H9 (cell line): ENCODE results near the gene SURF4. TPM values are rescaled to one million over a fixed set of nuclear protein-coding genes. Genes with fewer than 3 reads are reported as not detected.

ENCODE experiments used
- DNase-seq: peaks from one replicate; pipeline ENCODE4 v3.0.0-alpha.2; 2017
- H2AFZ ChIP-seq: one replicate; pipeline ENCODE4 v1.6.1; 2013; ENCODE audit warnings: mild to moderate bottlenecking, low read length, control low read depth, moderate library complexity
- H2AK5ac ChIP-seq: 2 replicates; pipeline ENCODE4 v1.6.1; 2013; ENCODE audit warnings: low read length, control low read depth, mixed read lengths; ENCODE audit not compliant: insufficient read length
- H2BK120ac ChIP-seq: one replicate; pipeline ENCODE4 v1.6.1; 2013; ENCODE audit warnings: low read depth, mild to moderate bottlenecking, low read length, control low read depth, inconsistent platforms; ENCODE audit not compliant: poor library complexity, severe bottlenecking
- H2BK12ac ChIP-seq: 2 replicates; pipeline ENCODE4 v1.6.1; 2013; ENCODE audit warnings: low read length, control low read depth, mixed read lengths, low read depth; ENCODE audit not compliant: insufficient read length
- H2BK15ac ChIP-seq: 2 replicates; pipeline ENCODE4 v1.6.1; 2013; ENCODE audit warnings: low read depth, low read length, control low read depth
- H2BK20ac ChIP-seq: one replicate; pipeline ENCODE4 v1.6.1; 2013; ENCODE audit warnings: low read depth, mild to moderate bottlenecking, low read length, control low read depth, inconsistent platforms; ENCODE audit not compliant: poor library complexity, severe bottlenecking
- H2BK5ac ChIP-seq: 2 replicates; pipeline ENCODE4 v1.6.1; 2013; ENCODE audit warnings: low read length, control low read depth, mixed read lengths; ENCODE audit not compliant: insufficient read length
- H3K14ac ChIP-seq: 2 replicates; pipeline ENCODE4 v1.6.1; 2013; ENCODE audit warnings: low read length, control low read depth; ENCODE audit not compliant: insufficient read depth
- H3K18ac ChIP-seq: 2 replicates; pipeline ENCODE4 v1.6.1; 2013; ENCODE audit warnings: low read depth, mild to moderate bottlenecking, mixed read lengths, low read length, control low read depth; ENCODE audit not compliant: insufficient read length
- H3K23ac ChIP-seq: 2 replicates; pipeline ENCODE4 v1.6.1; 2013; ENCODE audit warnings: low read length, control low read depth, mixed read lengths, low read depth; ENCODE audit not compliant: insufficient read length
- H3K23me2 ChIP-seq: 2 replicates; pipeline ENCODE4 v1.6.1; 2013; ENCODE audit warnings: low read depth, mild to moderate bottlenecking, mixed read lengths, low read length, control low read depth; ENCODE audit not compliant: insufficient read length, poor library complexity, severe bottlenecking
- H3K27ac ChIP-seq: 2 replicates; pipeline ENCODE4 v1.5.1; 2013; ENCODE audit warnings: low read length, control low read depth, mixed read lengths, low read depth; ENCODE audit not compliant: insufficient read length
- H3K27me3 ChIP-seq: 2 replicates; pipeline ENCODE4 v1.6.1; 2013; ENCODE audit warnings: low read length, control low read depth, inconsistent platforms; ENCODE audit not compliant: insufficient read depth
- H3K4ac ChIP-seq: 2 replicates; pipeline ENCODE4 v1.6.1; 2013; ENCODE audit warnings: low read depth, mild to moderate bottlenecking, control low read depth, inconsistent platforms, low read length, moderate library complexity
- H3K4me1 ChIP-seq: 2 replicates; pipeline ENCODE4 v1.6.1; 2013; ENCODE audit warnings: low read length, control low read depth, inconsistent platforms; ENCODE audit not compliant: insufficient read depth
- H3K4me2 ChIP-seq: 2 replicates; pipeline ENCODE4 v1.6.1; 2013; ENCODE audit warnings: low read length, control low read depth, mixed read lengths; ENCODE audit not compliant: insufficient read length, insufficient read depth
- H3K56ac ChIP-seq: 2 replicates; pipeline ENCODE4 v1.6.1; 2013; ENCODE audit warnings: low read depth, mild to moderate bottlenecking, mixed read lengths, low read length, control low read depth; ENCODE audit not compliant: insufficient read length
- H3K79me1 ChIP-seq: 2 replicates; pipeline ENCODE4 v1.6.1; 2013; ENCODE audit warnings: low read depth, mild to moderate bottlenecking, moderate library complexity, low read length, control low read depth, inconsistent platforms; ENCODE audit not compliant: insufficient read depth, poor library complexity, severe bottlenecking
- H3K79me2 ChIP-seq: 2 replicates; pipeline ENCODE4 v1.6.1; 2013; ENCODE audit warnings: low read length, control low read depth, inconsistent platforms; ENCODE audit not compliant: insufficient read depth
- H3K9ac ChIP-seq: 2 replicates; pipeline ENCODE4 v1.6.1; 2013; ENCODE audit warnings: low read length, control low read depth, mixed read lengths; ENCODE audit not compliant: insufficient read length; ENCODE audit errors: extremely low read depth
- H3K9me3 ChIP-seq: one replicate; pipeline ENCODE4 v1.6.1; 2013; ENCODE audit warnings: low read depth, low read length, inconsistent platforms; ENCODE audit not compliant: control insufficient read depth
- H3T11ph ChIP-seq: one replicate; pipeline ENCODE4 v1.6.1; 2013; ENCODE audit warnings: mild to moderate bottlenecking, low read length, control low read depth, inconsistent platforms
- H4K20me1 ChIP-seq: one replicate; pipeline ENCODE4 v1.6.1; 2013; ENCODE audit not compliant: control insufficient read depth, insufficient read length, insufficient read depth
- H4K5ac ChIP-seq: 2 replicates; pipeline ENCODE4 v1.6.1; 2013; ENCODE audit warnings: low read depth, mild to moderate bottlenecking, mixed read lengths, low read length, control low read depth; ENCODE audit not compliant: insufficient read length
- H4K8ac ChIP-seq: replicated peaks from 2 replicates; pipeline ENCODE4 v1.6.1; 2013; ENCODE audit warnings: low read length, control low read depth, mixed read lengths, low read depth; ENCODE audit not compliant: insufficient read length
- H4K91ac ChIP-seq: 2 replicates; pipeline ENCODE4 v1.6.1; 2013; ENCODE audit warnings: low read depth, mild to moderate bottlenecking, moderate library complexity, mixed read lengths, low read length, control low read depth; ENCODE audit not compliant: insufficient read length
- H3K27ac Mint-ChIP-seq, 3 experiments: 2 replicates in 2 of 3; 3 replicates in 1 of 3; pipeline ENCODE4 v1.8.0; 2020 to 2021; ENCODE audit warnings: mixed read lengths in 3 of 3, mild to moderate bottlenecking in 1 of 3, moderate library complexity in 1 of 3
- H3K27me3 Mint-ChIP-seq: 2 replicates; pipeline ENCODE4 v1.8.0; 2021; ENCODE audit warnings: low read depth, mild to moderate bottlenecking, moderate library complexity, mixed read lengths
- H3K36me3 Mint-ChIP-seq, 3 experiments: 2 replicates in 2 of 3; 3 replicates in 1 of 3; pipeline ENCODE4 v1.8.0; 2020 to 2021; ENCODE audit warnings: low read depth in 3 of 3, mixed read lengths in 3 of 3; ENCODE audit not compliant: insufficient read depth in 1 of 3
- H3K4me1 Mint-ChIP-seq, 2 experiments: 2 replicates each; pipeline ENCODE4 v1.8.0; 2020; ENCODE audit warnings: mixed read lengths in 2 of 2
- H3K4me3 Mint-ChIP-seq, 2 experiments: 2 replicates in 1 of 2; 3 replicates in 1 of 2; pipeline ENCODE4 v1.8.0; 2020 to 2021; ENCODE audit warnings: mild to moderate bottlenecking in 2 of 2, mixed read lengths in 2 of 2, moderate library complexity in 1 of 2
- H3K9me3 Mint-ChIP-seq, 2 experiments: 2 replicates in 1 of 2; 3 replicates in 1 of 2; pipeline ENCODE4 v1.8.0; 2020; ENCODE audit warnings: mild to moderate bottlenecking in 2 of 2, mixed read lengths in 2 of 2, moderate library complexity in 1 of 2
- CTCF ChIP-seq: fragments of 200-600 bp; sonication (generic); conservative IDR thresholded peaks from 3 replicates; pipeline ENCODE4 v1.8.0; 2021; ENCODE audit warnings: antibody characterized with exemption, mild to moderate bottlenecking
- WGBS: extraction: QIAGEN DNeasy Blood & Tissue Kit; methylation state at CpG from one replicate; pipeline ENCODE4 v1.1.7; 2013; ENCODE audit warnings: missing lambda C conversion rate, low lambda C conversion rate, mixed read lengths; ENCODE audit not compliant: insufficient read length; ENCODE audit errors: extremely low coverage; 5-methylcytosine and 5-hydroxymethylcytosine counted together
- total RNA-seq: library from RNA; stranded (reverse); gene quantifications from 2 replicates; pipeline ENCODE4 v1.2.1, GENCODE V29; 2021

The SURF4 gene
- total RNA-seq, 1 experiment from 2014 or later = 146 TPM

DNA sequence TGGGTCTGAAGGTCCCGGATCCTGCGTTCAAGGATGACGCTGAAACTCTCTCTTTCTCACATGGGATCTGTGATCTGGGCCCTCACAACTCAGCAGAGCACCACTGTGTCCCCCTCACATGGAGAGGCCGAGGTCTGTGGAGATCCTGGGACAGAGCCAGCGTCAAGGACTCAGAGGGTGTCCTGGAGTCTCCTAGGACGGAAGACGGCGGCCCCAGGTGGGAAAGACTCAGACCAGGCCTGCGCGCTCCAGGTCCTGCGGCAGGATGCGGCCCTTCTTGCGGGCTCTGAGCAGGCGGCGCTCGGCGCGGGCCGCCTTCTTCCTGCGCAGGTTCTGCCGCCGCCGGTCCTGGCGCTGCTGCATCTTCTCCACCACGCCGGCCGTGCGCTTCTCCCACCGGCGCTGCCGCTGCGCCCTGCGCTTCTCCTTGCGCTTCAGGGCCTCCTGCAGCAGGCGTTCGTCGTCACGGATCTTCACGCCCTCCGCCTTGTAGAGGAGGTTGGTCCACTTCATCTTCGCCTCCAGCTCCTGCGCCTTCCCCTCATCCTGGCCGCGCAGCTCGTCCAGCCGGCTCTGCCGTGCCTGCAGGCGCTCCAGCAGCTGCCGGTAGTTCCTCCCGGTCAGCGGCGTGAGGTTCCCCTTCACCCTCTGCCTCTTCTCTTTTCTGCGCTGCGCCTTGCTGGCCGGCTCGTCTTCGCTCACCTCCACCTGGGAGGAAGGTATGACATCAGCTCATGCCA lies 44.0 kb downstream of the SURF4 start:
- no peak overlapping the region for H3K4me3 Mint-ChIP-seq
- no peak overlapping the region for H3K4me2 ChIP-seq
- H3K27me3 ChIP-seq = no peaks in the 10 kb centered on the region
- H4K5ac ChIP-seq = no peak overlapping the region
- no CpG with 5 or more reads among the region's 57 CpGs for WGBS
- peaks cover 34 to 59% (median 57%) of the 10 kb centered on the region in 3 experiments for H3K36me3 Mint-ChIP-seq
- H2AFZ ChIP-seq = no peak overlapping the region
- no peak overlapping the region for H3T11ph ChIP-seq
- no peak overlapping the region for H2BK15ac ChIP-seq
- H3K27ac ChIP-seq = no peak overlapping the region
- H4K8ac ChIP-seq = no peak overlapping the region
- H3K4ac ChIP-seq = no peak overlapping the region
- no peak for TF ChIP-seq CTCF
- H3K9me3 Mint-ChIP-seq = peaks cover 12 to 16% of the 10 kb centered on the region in 2 experiments
- H3K27ac Mint-ChIP-seq = 0 out of 7 replicates have a peak overlapping the region, but pooled peaks of 1 of the 3 experiments have one; percentile 43
- H4K20me1 ChIP-seq = no peaks in the 10 kb centered on the region
- no peak overlapping the region for H3K14ac ChIP-seq
- H2BK120ac ChIP-seq = no peak overlapping the region
- no peak overlapping the region for H2AK5ac ChIP-seq
- H4K91ac ChIP-seq = no peak overlapping the region
- H3K9me3 ChIP-seq = no peaks in the 10 kb centered on the region
- H3K79me2 ChIP-seq = peaks cover 3% of the 10 kb centered on the region; the same call in 1 of the 2 replicates
- H3K23ac ChIP-seq = no peak overlapping the region
- peaks cover 5% of the 10 kb centered on the region for H3K27me3 Mint-ChIP-seq
- no peak overlapping the region for H2BK12ac ChIP-seq
- no peaks in the 10 kb centered on the region for H3K4me1 ChIP-seq
- H2BK5ac ChIP-seq = no peak overlapping the region
- H2BK20ac ChIP-seq = no peak overlapping the region
- no peak overlapping the region for H3K56ac ChIP-seq
- DNase-seq = peak; percentile 28
- H3K79me1 ChIP-seq = no peaks in the 10 kb centered on the region
- H3K23me2 ChIP-seq = peaks cover 3% of the 10 kb centered on the region
- H3K18ac ChIP-seq = no peak overlapping the region
- peaks cover 18 to 20% of the 10 kb centered on the region in 2 experiments for H3K4me1 Mint-ChIP-seq
- H3K9ac ChIP-seq = no peak overlapping the region
